ENCODE results near the gene BPIFB3. TPM values are rescaled to one million over a fixed set of nuclear protein-coding genes. Genes with fewer than 3 reads are reported as not detected.
A peak's percentile ranks its signal among the peaks of the same experiment; 100 is the strongest.

The BPIFB3 gene, protein sequence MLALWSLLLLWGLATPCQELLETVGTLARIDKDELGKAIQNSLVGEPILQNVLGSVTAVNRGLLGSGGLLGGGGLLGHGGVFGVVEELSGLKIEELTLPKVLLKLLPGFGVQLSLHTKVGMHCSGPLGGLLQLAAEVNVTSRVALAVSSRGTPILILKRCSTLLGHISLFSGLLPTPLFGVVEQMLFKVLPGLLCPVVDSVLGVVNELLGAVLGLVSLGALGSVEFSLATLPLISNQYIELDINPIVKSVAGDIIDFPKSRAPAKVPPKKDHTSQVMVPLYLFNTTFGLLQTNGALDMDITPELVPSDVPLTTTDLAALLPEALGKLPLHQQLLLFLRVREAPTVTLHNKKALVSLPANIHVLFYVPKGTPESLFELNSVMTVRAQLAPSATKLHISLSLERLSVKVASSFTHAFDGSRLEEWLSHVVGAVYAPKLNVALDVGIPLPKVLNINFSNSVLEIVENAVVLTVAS
- total RNA-seq: not detected

DNA sequence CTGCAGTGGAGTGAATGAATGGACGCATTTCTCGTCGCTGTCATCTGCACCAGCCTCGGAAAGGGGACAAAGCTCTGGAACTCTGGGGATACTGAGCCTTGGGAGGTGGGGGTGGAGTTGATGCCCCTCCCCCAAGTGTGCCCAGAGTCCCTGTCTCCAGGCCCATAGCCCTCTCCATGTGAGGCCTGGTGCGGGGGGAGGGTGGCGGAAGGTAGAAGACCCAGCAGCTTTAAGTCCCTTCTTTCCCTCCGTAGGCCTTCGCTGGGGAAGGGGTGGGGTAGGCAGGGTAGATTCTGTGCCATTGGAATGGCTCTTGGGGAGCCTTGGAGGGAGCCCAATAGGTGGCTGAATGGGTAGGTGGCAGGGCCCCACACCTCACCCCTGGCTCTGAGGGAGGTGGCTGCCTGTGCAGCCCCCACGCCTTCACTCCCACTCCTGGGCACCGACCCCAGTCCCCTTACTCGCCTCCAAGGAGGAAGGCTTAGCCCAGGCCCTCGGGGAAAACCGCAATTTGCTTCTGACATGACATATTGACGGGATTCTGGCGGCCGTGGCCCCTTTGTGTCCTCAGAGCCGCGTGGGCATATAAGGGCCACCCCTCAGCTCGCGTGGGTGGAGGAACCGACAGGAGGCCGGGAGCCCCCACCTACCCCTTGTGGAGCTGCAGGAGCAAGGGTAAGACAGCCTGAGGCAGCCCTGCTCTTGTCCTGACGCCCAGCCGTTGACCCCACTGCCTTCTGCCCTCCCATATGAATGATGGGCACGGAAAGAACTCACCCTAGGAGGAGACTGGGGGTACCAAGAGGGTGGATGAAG is at the start of gene BPIFB3:
TSS of gene BPIFB3 (plus strand) at position 613 of the 816 bp plus-strand sequence. CDS start 1,533 bp downstream, outside the sequence.
- no peaks in the 10 kb centered on the region for H3K4me1 ChIP-seq

DNA sequence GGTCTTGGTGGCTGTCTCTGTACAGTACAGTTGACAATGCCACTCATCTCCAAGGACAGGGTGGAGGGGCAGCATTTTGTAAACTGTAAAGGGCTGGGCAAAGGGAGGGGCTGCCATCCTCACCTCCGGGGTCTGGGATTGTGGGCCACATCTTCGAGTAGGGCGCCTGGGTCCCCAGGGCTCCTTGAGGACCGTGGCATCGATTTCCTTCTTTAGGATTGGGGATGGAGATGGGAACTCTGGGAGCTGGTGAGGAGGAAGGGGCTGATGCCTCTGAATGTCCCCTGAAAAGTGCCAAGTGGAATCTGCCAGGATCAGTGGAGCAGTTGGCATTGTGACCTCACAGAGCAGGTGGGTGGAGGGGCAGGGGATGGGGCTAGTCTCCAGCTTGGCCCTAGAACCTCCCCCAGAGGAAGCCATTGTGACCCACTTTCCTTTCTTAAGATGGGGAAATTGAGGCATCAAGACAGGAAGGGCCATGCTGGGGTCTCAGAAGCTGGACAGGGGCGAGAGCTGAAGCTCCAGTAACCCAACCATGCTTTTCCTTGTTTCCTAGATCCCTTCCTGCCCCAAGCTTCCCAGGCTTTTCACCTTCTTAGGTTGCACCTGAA is 49.5 kb upstream of the BPIFB3 start, which contains the start of gene SUN5:
TSS of gene SUN5 (minus strand) at position 293 of the 611 bp plus-strand sequence. CDS start at position 200, 93 bp downstream.
- H3K4me3 ChIP-seq: no peak within 1 kb of the TSS
- H3K9me3 ChIP-seq: peaks cover 0 to 7% of the 10 kb centered on the region in 2 donors
- H3K36me3 ChIP-seq: no peaks in the 10 kb centered on the region
- DNase-seq (ENCODE audit: low spot score): no peak
- TF ChIP-seq, protein P1, sequence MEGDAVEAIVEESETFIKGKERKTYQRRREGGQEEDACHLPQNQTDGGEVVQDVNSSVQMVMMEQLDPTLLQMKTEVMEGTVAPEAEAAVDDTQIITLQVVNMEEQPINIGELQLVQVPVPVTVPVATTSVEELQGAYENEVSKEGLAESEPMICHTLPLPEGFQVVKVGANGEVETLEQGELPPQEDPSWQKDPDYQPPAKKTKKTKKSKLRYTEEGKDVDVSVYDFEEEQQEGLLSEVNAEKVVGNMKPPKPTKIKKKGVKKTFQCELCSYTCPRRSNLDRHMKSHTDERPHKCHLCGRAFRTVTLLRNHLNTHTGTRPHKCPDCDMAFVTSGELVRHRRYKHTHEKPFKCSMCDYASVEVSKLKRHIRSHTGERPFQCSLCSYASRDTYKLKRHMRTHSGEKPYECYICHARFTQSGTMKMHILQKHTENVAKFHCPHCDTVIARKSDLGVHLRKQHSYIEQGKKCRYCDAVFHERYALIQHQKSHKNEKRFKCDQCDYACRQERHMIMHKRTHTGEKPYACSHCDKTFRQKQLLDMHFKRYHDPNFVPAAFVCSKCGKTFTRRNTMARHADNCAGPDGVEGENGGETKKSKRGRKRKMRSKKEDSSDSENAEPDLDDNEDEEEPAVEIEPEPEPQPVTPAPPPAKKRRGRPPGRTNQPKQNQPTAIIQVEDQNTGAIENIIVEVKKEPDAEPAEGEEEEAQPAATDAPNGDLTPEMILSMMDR (IDR thresholded peaks at IDR 0.05): no peak
- H3K27me3 ChIP-seq: no peaks in the 10 kb centered on the region
- no peaks in the 10 kb centered on the region for H3K4me1 ChIP-seq
- no peak within 1 kb of the TSS for H3K27ac ChIP-seq

More for the DNA sequence above, at the start of gene BPIFB3:
- no peak within 1 kb of the TSS for H3K27ac ChIP-seq
- H3K9me3 ChIP-seq: no peaks in the 10 kb centered on the region
- TF ChIP-seq, protein P1 (IDR thresholded peaks at IDR 0.05): no peak
- no peaks in the 10 kb centered on the region for H3K36me3 ChIP-seq
- DNase-seq (ENCODE audit: low spot score): no peak
- no peak within 1 kb of the TSS for H3K4me3 ChIP-seq
- no peaks in the 10 kb centered on the region for H3K27me3 ChIP-seq

DNA sequence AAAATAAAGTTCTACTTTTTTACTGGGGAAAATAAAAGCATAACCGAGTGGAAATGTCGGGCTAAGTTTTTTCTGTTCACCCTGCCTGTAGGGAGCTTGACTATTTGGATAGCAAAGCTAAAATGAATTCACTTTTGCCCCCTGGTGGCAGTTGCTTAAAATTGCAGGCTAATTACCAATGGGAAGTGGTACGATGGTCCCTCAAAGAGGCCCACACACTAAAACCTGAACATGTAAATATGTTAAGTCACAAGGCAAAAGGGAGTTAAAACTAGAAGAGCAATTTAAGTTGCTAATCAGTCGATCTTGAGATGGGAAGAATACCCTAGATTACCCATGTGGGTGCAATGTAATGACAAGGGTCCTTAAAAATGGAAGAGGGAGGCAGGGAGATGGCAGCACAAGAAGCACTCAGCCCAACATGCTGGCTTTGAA is 48.6 kb upstream of the BPIFB3 start:
- no peak for DNase-seq (ENCODE audit: low spot score)
- no peaks in the 10 kb centered on the region for H3K4me1 ChIP-seq
- no peaks in the 10 kb centered on the region for H3K36me3 ChIP-seq
- H3K4me3 ChIP-seq: no peak overlapping the region
- H3K27me3 ChIP-seq: no peaks in the 10 kb centered on the region
- peaks cover 0 to 7% of the 10 kb centered on the region in 2 donors for H3K9me3 ChIP-seq
- no peak overlapping the region for H3K27ac ChIP-seq
- TF ChIP-seq, protein P1 (IDR thresholded peaks at IDR 0.05): peak in 1 of 2 donors; percentile 35

DNA sequence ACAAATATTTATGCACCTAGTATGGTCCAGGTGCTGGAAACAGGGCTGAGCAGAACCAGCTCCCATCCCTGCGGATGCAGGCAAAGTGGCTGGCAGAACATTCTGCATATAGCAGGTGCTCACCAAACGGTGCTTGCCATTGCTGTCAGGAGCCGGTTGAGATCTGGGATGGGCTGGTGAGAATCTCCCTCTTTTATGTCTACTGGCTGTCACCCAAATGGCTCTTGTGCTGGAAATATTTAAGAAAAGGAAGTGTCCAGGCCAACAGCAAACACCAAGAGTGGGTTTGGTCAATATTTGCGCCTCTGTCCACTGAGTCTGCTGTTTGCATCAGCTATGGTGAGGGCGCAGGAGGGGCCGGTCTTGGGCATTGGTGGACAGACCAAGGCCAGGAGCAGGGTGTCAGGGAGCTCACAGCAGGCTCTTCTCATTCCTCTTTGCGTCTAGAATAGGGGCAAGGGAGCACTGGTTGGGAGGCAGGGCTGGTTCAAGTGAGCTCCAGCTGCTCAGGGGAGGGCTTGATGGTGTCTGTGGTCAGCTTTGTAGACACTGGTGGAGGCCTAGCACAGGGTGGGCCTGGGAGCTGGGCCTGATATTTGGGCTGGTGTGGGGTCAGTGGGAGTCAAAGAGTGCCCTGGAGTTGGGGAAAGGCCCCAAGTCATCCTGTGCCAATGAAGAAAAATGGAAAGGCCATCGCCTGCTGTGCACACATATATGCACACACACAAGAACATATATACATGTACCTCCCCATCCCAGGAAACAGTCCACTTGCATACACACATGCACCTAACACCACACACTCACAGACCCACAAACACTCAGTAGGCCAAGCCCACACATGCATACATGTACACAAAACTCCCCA is 47.6 kb upstream of the BPIFB3 start:
- H3K4me1 ChIP-seq: no peaks in the 10 kb centered on the region
- H3K9me3 ChIP-seq: peaks cover 0 to 7% of the 10 kb centered on the region in 2 donors
- TF ChIP-seq, protein P1 (IDR thresholded peaks at IDR 0.05): no peak
- H3K36me3 ChIP-seq: no peaks in the 10 kb centered on the region
- H3K4me3 ChIP-seq: no peak overlapping the region
- DNase-seq (ENCODE audit: low spot score): no peak
- no peaks in the 10 kb centered on the region for H3K27me3 ChIP-seq
- no peak overlapping the region for H3K27ac ChIP-seq
